Stromal cell of bone marrow (primary cell): ENCODE data around the gene STRADB.
"Not testable (repeated sequence)": the region's sequence is repeated elsewhere in the genome, so short reads cannot be mapped to it uniquely, and the experiment has no call there.

ENCODE experiments used
- DNase-seq: peaks from one replicate; pipeline ENCODE4 v3.0.0-alpha.2; 2012; ENCODE audit warnings: low read depth

The STRADB gene, protein sequence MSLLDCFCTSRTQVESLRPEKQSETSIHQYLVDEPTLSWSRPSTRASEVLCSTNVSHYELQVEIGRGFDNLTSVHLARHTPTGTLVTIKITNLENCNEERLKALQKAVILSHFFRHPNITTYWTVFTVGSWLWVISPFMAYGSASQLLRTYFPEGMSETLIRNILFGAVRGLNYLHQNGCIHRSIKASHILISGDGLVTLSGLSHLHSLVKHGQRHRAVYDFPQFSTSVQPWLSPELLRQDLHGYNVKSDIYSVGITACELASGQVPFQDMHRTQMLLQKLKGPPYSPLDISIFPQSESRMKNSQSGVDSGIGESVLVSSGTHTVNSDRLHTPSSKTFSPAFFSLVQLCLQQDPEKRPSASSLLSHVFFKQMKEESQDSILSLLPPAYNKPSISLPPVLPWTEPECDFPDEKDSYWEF

GRCh38 chr2:201451292-201452057 lies at the start of gene STRADB, which contains the start of gene TRAK2:
Gene STRADB, plus strand, starts transcription at chr2:201451740. Its CDS starts 3,101 bp downstream, at chr2:201454841.
Gene TRAK2, minus strand, starts transcription at chr2:201451458. Its CDS starts 30,951 bp downstream, at chr2:201420507.
- peak; percentile 91 for DNase-seq

DNA sequence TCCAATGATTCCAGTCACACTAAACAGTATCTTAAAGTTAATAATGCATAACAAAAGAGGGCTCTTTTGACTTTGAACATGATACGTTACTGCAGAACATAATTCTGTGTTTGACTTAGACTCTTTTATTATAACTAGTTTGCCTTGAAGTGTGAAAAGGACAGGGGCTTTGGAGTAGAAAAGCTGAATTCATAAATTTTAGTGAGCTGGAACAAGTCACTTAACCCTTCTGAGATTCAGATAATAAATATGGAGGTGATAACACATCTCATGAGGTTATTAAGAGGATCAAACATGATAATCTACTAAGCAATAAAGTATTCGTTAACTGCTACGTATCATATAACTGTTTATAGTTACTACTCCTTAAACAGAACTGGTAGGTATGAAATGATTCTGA lies 49.7 kb upstream of the STRADB start:
- DNase-seq, result no peak

DNA sequence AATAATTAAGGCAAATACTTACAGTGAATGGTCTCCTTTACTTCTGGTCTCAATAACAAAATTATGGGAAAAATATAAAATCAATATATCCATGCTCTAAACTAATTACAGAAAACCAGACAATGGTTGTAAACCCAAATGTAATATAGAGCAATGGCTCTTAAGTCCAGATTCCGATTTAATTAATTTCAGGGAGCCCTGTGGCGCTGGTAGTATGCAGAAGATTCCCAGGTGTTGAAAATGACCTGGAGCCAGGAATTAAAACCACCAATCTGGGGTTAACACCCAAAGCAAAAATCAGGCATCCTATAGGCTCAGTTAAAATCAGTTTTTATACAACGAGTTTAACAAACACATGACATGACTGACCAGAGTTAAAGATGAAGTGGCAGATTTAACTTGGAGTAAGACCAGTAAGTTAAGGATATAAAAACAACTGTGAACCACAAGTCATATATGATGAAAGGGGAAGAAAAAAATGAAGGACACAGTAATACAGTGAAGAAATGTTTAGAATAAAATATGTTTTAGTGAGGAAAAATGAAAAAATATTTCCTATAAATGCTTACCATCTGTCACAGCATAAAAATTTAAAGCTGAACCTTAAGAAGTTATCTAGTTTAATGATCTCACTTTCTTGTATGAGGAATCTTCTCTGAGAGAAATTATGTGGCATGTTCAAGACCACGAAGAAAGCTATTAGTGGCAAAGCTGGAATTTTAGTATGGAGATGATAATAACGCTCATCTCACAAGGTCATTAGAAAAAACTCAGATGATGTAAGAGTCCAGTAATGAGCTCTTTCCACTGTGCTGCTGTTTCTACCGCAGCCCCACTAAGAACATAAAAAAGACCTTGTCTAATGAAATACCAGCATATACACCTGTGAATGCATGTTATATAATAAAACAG lies 48.6 kb upstream of the STRADB start:
- DNase-seq, result no peak

DNA sequence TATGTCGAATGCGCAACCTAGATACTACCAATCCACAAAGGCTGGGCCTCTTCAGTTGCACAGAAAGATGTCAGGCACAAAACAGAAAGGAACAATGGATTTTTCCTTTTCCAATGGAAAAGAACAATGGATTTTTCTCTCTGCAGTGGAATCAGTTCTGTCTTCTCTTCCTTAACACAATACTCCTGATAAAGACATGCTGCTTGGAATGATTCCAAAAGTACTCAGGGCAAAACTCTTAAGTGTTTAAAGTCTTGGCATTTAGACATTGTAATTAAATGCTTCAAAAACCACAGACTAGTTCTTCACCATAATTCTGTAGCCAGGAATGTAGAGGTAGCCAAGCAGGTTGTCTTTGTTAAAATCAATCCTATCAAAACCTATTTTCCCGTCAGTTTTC lies 47.7 kb upstream of the STRADB start:
- no peak for DNase-seq

GRCh38 chr2:201404699-201405280 lies 46.8 kb upstream of the STRADB start:
- no peak for DNase-seq

DNA sequence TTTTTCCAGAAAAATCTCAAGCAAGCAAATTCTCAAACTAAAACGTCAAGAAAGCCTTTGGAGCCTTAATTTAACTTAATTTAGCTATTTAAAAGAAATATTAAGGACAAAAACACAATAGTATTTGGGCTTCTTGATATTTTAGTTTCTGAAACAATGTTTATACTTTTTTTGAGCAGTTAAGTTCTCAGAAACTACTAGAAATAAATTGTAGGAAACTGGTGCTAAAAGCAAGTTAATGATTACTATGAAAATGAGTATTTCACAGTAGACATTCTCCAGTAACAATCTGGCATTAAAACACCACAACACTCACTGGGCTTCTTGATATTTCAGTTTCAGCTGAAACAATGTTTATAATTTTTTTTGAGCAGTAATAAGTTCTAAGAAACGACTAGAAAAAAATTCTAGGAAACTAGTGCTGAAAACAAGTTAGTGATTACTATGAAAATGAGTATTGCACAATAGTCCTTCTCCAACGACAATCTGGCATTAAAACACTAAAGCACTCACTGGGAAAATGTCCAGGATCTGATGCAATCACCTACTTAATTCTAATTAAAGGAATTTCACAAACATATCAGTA lies 45.4 kb upstream of the STRADB start:
- peak; percentile 77 for DNase-seq

- DNase-seq, result no peak
Measured at GRCh38 chr2:201407265-201407664, 44.3 kb upstream of the STRADB start.

DNA sequence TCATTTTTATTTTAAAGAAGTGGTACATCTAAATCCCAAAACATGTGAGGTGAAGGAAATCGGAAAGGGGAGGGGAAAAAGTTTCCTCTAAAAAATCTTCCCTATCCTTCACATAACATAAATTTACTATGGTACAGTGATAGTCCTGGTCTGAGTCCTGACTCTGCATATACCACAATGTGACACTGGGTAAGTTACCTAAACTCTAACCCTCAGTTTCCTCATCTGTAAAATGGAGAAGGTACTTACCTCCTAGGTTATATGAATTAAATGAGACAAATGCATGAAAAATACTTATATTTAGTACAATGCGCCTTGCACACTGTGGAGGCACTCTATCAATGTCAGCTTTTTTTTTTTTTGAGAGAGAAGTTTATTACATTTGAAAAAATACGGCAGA lies 42.6 kb upstream of the STRADB start:
- DNase-seq, result no peak

DNA sequence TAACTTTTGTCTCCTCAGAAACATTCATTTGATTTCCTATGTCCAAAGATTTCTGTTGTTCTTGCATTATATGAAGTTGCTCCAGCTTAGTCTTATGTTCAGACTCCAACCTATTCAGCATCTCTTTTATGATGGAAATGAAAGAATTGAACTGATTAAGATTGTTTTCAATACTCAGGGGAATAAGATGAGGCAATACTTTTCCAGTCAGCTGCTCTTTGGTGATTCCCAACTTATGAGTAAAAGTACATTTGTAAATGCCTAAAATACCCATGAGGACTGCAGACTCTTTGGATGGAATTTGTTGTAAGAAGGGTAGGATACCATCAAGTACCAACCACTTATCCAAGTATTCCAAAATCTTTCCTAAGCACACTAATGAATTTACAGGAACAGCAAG lies 40.1 kb upstream of the STRADB start:
- DNase-seq, result peak; percentile 74

GRCh38 chr2:201413143-201413542 lies 38.4 kb upstream of the STRADB start:
- DNase-seq, result no peak

- DNase-seq, result no peak
Measured at GRCh38 chr2:201413552-201413951, 38.0 kb upstream of the STRADB start.

- DNase-seq, result no peak
Measured at GRCh38 chr2:201414099-201415023, 37.2 kb upstream of the STRADB start.

DNA sequence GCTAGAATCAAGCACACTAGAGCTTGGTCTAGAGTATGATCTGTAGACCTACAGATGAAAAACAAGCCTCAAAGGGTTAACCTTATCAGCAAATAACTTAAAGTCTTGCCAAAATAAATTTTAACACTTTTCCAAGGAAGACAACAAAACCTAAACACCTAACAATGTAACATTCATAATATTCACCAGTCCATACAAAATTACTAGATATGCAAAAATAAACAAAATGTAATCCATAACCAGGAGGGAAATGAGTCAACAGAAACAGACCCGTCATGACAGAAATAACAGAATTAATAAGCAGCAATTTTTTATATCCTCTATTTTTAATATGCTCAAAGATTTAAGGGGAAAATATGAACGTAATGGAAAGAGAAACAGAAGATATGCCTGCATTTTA lies 36.4 kb upstream of the STRADB start:
- no peak for DNase-seq

DNA sequence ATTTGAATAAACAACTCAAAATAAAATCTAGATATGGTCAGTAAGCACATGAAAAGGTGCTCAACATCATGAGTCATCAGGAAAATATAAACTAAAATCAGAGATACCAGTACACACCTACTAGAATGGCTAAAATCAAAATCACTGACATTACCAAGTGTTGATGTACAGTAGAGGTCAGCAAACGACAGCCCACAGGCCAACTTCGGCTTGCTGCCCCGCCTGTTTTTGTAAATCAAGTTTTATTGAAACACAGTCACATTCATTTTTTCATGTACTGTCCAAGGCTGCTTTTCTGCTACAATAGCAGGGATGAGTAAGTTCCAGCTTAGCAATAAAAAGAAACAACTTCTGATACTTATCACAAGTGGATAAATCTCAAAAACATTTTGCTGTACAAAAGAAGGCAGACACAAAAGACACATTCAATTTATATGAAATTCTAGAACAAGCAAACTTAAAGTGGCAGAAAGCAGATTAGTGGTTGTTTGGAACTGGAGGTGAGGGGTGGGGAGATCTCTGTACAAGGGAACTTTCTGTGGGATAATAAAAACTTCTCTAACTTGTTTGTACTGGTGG lies 32.4 kb upstream of the STRADB start:
- no peak for DNase-seq

DNA sequence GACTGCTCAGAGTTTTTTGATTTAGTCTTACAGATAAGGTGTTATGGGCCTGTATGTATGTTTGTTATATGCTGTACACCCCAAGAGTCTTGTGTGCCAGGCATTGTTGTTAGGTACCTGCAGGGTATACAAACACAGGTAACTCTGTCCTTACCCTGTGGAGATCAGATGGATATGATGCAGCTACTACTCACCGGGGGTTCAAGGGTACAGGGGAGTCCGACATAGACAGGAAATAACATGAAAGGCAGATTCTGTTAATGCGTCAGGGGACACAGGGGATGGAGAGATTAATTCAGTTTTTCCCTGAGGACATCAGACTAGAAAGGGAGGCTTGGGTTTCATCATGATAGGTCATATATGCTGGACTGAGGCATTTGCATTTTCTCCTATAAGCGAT lies 31.6 kb upstream of the STRADB start:
- DNase-seq, result no peak

DNA sequence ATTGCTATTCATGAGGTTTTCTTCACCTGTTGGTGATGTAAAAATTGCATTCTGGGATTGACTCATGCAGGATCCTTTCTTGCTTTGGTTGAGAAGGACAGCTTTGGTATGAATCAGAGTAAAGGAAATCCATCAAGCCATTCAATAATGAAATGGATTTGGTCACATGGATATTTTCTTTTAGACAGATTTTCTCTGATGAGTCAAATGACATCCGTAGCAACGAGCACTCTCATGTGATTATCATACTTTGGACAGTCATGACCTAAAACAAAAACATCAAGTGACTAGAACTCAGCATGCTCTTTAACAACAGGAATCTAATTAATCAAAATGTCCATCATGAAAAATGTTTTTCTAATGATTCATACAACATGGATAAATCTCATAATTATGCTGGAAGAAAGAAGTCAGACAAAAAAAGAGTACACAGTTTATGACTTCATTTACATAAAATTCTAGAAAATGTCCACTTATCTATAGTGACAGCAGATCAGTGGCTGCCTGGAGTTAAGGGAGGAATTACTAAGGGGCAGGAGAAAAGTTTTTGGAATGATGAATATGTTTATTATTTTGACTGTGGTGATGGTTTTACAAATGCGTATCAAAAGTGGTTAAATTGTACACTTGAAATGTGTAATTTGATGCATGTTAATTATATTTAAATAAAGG lies 31.0 kb upstream of the STRADB start:
- peak; percentile 91 for DNase-seq

- no peak for DNase-seq
Measured at GRCh38 chr2:201425952-201426351, 25.6 kb upstream of the STRADB start.

DNA sequence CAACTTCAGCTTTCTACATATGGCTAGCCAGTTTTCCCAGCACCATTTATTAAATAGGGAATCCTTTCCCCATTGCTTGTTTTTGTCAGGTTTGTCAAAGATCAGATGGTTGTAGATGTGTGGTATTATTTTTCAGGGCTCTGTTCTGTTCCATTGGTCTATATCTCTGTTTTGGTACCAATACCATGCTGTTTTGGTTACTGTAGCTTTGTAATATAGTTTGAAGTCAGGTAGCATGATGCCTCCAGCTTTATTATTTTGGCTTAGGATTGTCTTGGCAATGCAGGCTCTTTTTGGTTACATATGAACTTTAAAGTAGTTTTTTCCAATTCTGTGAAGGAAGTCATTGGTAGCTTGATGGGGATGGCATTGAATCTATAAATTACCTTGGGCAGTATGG lies 23.2 kb upstream of the STRADB start:
- DNase-seq, result not testable (repeated sequence)

GRCh38 chr2:201429835-201430234 lies 21.7 kb upstream of the STRADB start:
- DNase-seq, result not testable (repeated sequence)
